ENCODE measurements around the gene HLX.

HLX gene

DNA sequence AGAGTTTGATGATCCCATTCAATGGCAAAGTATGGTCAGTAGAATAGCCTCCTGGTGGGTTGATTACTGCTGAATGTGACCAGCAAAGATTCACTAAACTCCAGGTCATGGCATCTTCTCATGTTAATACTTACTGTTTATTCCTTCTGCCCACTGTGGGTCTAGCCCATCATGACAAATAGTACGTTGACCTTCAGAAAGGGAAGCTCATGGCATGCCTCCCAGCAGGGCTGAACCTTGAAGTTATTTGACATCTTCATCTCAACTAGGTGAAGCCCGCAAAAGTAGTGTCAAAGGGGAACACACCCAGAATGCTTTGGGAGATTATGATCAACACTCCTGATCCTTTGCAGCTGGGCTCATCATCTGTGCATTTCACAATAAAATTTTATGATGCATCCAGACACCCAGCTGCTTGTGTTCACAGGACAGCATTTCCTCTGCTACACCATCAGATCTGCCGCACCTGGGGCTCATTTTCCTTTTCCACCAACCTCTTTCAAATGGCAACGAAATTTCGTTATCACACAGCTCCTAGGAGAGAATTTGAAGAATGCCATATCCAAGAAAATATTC, 49.6 kb downstream of the HLX start:
- DNase-seq: no peak

DNA sequence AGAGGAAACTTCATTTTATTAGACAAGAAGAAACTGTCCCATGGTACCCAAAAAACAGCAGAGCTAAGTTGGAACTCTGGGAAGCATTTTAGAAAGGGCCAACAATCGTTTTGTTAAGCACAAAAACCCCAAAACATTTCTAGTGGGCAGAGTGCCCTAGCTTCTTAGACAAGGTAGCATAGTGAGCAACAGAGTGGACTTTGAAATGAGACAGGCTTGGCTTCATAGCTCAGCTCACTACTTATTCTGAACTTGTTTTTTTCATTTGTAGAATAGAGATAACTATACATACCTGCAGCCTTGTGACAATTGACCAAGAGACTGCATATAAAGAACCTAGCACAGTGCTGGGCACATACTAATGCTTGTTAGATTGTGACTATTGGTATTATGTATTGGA, 50.1 kb downstream of the HLX start:
- no peak for DNase-seq

Data from NCI-H2029 (cell line).